HG02970 (cell line): ENCODE measurements around the gene FAM174C.

Experiments used
- ATAC-seq: cut with Tn5 transposase; IDR thresholded peaks from one replicate; pipeline ENCODE4 v1.9.1; 2021; ENCODE audit warnings: mild to moderate bottlenecking, moderate library complexity, moderate number of reproducible peaks; ENCODE audit not compliant: unreplicated experiment, low FRiP score

The FAM174C gene

GRCh38 chr19:1271528-1272422, 3.6 kb upstream of the FAM174C start:
- no peak for ATAC-seq

GRCh38 chr19:1272423-1273262, 2.7 kb upstream of the FAM174C start:
- no peak for ATAC-seq

DNA sequence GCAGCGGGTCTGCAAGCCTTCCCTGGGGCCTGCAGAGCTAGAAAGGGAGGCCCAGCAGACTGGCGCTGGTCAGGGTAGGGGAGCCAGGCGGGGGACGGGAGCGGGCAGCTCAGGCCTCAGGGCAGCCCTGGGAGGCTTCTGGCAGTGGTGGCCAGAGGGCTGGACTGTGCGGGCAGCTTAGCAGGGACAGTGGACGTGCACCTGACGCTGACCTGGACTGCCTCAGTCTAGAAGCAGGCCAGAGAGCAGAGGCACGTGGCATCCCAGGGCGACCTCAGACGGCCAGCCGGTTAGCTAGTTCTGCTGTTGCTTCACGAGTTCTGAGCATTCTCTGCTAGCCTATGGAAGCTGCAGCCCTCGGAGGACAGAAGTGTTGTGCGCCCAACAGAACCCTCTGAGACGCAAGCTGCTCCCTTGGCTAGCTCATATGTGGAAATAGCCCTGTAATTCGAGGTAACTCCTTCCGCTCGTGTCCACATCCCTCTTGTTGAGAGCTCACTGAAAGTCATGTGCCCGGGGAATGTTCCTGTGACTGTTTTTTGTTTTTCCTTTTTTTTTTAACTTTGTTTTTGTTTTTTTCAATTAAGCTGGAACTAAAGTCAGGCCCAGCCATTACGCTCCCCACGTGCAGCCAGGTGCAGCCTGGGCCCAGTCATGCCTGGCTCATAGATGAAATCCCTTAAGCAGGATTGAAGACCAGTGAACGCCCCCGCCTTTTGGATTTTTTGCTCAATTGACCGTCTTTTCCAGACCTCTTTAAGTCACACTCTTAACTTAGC, 1.9 kb upstream of the FAM174C start:
- ATAC-seq, result no peak

- ATAC-seq, result no peak
Observed at GRCh38 chr19:1274081-1274851, 1.1 kb upstream of the FAM174C start.

DNA sequence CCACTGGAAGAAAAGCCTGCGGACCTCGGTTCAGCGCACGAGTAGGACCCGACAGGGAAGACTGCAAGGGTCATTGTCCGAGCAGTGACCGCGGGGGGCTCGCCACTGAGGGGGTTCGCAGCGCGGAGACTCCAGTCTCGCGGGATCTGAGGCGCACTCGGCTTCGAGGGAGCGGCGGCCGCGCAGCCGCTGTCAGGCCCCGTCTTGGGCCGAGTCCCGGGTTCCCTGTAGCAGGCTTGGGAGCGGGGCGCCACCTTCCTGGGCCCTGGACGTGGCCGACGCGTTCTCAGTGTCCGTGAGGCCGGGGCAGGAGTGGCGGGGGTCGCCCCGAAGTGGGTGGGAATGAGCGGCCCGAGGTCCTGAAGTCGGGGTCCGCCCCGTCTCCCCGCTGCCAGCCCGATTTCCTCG, 474 bp upstream of the FAM174C start:
- no peak for ATAC-seq

GRCh38 chr19:1275976-1276627, 772 bp downstream of the FAM174C start:
- ATAC-seq, result no peak

DNA sequence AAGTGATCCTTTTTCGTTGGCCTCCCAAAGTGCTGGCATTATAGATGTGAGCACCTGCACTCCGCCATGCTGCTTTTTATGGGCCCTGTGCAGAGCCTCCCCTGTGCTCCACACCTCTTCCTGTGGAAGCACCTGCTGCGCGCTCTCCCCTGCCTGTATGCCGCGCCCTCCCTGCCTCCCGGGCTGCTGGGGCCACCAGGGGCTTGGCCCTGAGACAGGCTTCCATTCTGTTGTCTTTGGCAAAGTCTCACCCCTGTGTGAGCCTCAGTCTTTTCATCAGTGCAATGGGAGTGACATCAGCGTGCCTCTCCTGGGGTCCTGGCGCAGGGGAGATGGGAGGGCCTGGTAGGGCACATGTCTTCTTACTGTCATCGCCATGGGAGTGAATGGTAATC, 1.3 kb downstream of the FAM174C start:
- ATAC-seq, result no peak

DNA sequence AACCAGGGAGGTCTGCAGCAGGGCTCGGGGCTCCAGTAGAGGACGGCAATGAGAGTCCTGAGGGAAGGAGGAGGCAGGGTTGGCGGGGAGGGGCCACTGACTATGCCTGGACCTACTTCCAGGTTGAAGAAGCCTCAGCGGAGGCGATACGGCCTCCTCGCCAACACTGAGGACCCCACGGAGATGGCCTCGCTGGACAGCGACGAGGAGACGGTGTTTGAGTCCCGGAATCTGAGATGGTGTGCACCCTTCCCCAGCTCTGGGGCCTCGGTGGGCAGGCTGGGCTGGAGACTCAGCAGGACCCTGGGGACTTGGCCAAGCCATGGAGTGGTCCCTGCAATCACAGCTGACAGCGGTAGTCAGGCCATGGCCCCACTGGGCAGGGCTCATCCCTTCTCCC, 1.7 kb downstream of the FAM174C start:
- no peak for ATAC-seq

GRCh38 chr19:1278074-1278473, 2.7 kb downstream of the FAM174C start:
- ATAC-seq, result no peak

- ATAC-seq, result no peak
Observed at GRCh38 chr19:1278713-1279660, 3.7 kb downstream of the FAM174C start.

DNA sequence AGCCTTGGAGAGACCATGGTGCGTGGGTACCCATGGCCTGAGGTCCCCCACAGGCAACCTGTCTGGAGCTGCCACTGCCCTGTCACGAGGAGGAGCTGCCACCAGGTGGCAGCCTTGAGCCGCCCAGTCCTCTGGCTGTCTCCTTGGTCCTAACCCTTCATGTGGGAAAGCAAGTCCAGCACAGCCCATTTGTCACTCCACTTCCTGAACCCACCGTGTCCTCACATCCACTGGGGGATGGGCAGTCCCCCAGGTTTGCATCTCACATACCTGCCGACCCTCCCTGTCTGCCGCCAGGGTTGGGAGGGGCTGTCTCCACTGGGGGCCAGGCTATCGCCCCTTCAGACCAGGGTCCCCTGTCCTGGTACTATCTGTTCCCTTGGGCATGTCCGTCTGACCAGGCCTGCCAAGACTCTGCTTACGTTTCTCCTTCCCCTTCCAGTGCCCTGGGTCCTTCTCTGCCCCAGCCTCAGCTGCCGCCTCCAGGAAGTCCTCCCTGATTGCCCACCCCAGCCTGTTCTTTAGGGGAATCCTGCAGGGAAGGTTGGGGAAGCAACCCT, 4.5 kb downstream of the FAM174C start:
- ATAC-seq, result no peak

- no peak for ATAC-seq
Observed at GRCh38 chr19:1280636-1281568, 5.6 kb downstream of the FAM174C start.

DNA sequence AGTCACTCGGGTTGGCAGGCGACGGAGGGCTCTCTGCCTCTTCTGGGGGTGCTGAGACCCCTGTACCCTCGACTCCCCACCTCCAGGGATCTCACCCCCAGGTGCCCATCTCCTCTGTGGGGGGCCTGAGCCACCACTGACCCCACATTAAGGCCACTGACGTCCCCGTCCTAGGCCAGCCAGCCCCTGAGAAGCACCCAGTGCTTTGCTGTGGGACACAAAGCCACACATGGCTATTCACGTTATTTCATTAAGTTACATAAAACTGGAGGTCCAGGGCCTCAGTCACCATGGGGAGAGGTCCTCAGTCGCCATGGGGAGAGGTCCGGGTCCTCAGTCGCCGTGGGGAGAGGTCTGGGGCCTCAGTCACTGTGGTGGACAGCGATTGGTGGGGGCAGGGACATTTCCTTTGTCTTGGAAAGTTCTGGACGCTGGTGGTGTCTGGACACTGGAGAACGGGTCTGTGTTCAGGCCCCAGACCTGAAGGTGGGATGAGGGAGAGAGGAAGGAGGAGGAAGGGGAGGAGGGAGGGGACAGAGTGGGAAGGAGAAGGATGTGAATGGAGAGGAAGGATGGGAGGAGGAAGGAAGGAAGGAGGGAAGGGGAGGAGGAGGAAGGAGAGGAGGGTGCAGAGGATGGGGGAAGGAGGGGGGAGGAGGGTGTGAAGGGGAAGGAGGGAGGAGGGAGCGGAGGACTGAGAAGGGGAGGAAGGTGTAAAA, 6.4 kb downstream of the FAM174C start:
- ATAC-seq, result no peak

DNA sequence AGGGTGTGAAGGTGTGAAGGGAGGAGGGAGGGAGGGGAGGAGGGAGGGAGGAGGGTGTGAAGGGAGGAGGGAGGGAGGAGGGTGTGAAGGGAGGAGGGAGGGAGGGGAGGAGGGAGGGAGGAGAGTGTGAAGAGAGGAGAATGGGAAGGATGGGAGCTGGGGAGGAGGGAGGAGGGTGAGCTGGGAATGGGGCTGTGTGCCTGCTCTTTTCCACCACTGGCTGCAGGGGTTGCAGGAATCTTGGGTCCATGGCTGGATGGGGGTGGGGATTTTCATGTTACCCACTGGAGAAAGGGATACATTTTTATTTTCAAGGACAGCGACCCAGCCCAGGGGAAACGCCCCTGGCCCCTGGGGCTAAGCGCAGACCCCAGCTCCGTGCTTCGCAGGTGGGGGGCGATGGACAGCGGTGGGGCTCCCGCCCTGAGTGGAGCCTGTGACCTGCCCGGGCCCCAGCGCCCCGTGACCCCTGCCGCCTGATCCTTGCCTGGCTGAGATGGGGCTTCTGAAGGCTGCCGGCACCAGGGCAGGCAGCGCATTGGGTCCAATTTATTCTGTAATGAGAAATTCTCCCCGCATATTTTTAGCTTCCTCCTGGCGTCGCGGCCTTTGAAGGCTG, 7.4 kb downstream of the FAM174C start:
- no peak for ATAC-seq

DNA sequence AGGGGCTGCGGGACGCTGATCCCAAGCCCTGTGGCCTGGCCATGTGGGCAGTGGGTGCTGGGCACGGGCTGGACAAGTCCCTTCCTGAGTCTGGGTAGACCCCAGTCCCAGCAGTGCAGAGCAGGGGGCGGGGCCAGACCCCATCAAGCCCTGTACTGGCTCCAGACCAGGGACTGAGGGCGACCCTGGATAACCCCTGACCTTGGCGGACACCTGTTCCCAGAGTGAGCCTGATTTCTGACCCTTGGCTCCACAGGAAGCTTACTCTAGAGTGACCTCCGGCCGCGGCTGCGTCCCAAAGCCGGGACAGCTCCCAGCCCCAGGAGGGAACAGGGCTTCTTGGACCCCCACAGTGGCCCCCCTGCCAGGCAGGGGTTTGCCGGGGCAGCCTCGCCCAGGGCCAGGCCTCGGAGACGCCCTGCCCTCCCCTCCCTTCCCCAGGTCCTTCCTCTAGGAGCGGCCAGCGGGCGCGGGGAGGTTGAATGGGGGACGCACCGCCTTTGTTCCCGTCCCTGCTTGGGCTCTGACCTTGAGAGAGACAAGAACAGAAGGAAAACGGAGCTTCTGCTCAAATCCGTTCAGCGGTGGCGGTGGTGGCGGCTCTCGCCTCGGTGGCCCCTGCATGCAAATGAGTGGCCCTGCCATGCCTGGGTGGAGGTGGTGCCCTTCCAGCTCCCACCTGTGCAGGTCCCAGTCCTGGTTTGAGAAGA, 8.0 kb downstream of the FAM174C start:
- no peak for ATAC-seq
